Retina (tissue), 1 donor: ENCODE measurements around the gene XRRA1.
"Not testable (repeated sequence)": the region's sequence is repeated elsewhere in the genome, so short reads cannot be mapped to it uniquely, and the experiment has no call there.

Experiments
- DNase-seq: peaks from one replicate; pipeline ENCODE4 v3.0.0-alpha.2; 2016

The XRRA1 gene

GRCh38 chr11:74893015-74893414, 55.9 kb downstream of the XRRA1 start:
- not testable (repeated sequence) for DNase-seq

- no peak for DNase-seq
Measured at GRCh38 chr11:74877132-74877531, 71.8 kb downstream of the XRRA1 start.

GRCh38 chr11:74871037-74871436, 77.9 kb downstream of the XRRA1 start:
- DNase-seq = no peak

GRCh38 chr11:74870485-74870884, 78.4 kb downstream of the XRRA1 start:
- no peak for DNase-seq

- no peak for DNase-seq
Measured at GRCh38 chr11:74866557-74866956, 82.3 kb downstream of the XRRA1 start.

GRCh38 chr11:74863410-74863809, 85.5 kb downstream of the XRRA1 start:
- DNase-seq = no peak

- no peak for DNase-seq
Measured at GRCh38 chr11:74860743-74861142, 88.1 kb downstream of the XRRA1 start.

- DNase-seq = no peak
Measured at GRCh38 chr11:74853223-74853622, 95.7 kb downstream of the XRRA1 start.

- no peak for DNase-seq
Measured at GRCh38 chr11:74849525-74850391, 99.1 kb downstream of the XRRA1 start.

- DNase-seq = no peak
Measured at GRCh38 chr11:74847895-74848294, 101.0 kb downstream of the XRRA1 start.

GRCh38 chr11:74847395-74847794, 101.5 kb downstream of the XRRA1 start:
- no peak for DNase-seq

GRCh38 chr11:74846770-74847169, 102.1 kb downstream of the XRRA1 start:
- no peak for DNase-seq

GRCh38 chr11:74845978-74846517, 102.8 kb downstream of the XRRA1 start:
- DNase-seq = no peak

GRCh38 chr11:74844865-74845264, 104.0 kb downstream of the XRRA1 start:
- DNase-seq = no peak

GRCh38 chr11:74844072-74844471, 104.8 kb downstream of the XRRA1 start:
- DNase-seq = no peak

GRCh38 chr11:74842967-74843366, 105.9 kb downstream of the XRRA1 start:
- no peak for DNase-seq

- no peak for DNase-seq
Measured at GRCh38 chr11:74840486-74840885, 108.4 kb downstream of the XRRA1 start.

GRCh38 chr11:74839971-74840370, 108.9 kb downstream of the XRRA1 start:
- DNase-seq = no peak

GRCh38 chr11:74839446-74839845, 109.4 kb downstream of the XRRA1 start:
- no peak for DNase-seq

GRCh38 chr11:74838188-74838587, 110.7 kb downstream of the XRRA1 start:
- no peak for DNase-seq

GRCh38 chr11:74837191-74837590, 111.7 kb downstream of the XRRA1 start:
- no peak for DNase-seq

- DNase-seq = no peak
Measured at GRCh38 chr11:74826901-74827300, 122.0 kb downstream of the XRRA1 start.

- DNase-seq = not testable (repeated sequence)
Measured at GRCh38 chr11:74825596-74825995, 123.3 kb downstream of the XRRA1 start.

GRCh38 chr11:74824285-74824982, 124.5 kb downstream of the XRRA1 start:
- DNase-seq = no peak
